K562 (cell line): ENCODE data around the gene LRRFIP2. TPM values are rescaled to one million over a fixed set of nuclear protein-coding genes. Genes with fewer than 3 reads are reported as not detected.

ENCODE experiments used
- CREBBP ChIP-seq: IDR thresholded peaks from one replicate; pipeline ENCODE4 v1.6.1; 2012; ENCODE audit warnings: low read depth, mild to moderate bottlenecking, control low read depth, inconsistent platforms, low read length
- ETV6 ChIP-seq, 3 experiments: fragments of 150-350 bp in 1 of 3; sonication (generic) in 1 of 3; formaldehyde crosslinking in 1 of 3; IDR thresholded peaks; 2 replicates each; pipeline versions ENCODE4 v1.6.1 to v1.8.0; 2014 to 2022; ENCODE audit warnings: borderline replicate concordance in 2 of 3, low read depth in 2 of 3, antibody characterized with exemption in 1 of 3, low read length in 1 of 3, mild to moderate bottlenecking in 1 of 3, missing genetic modification reagents in 1 of 3
- GTF2A2 ChIP-seq: IDR thresholded peaks from 2 replicates; pipeline ENCODE4 v1.6.1; 2016; ENCODE audit warnings: mild to moderate bottlenecking, missing genetic modification characterization, missing compliant biosample characterization
- RAD21 ChIP-seq, 2 experiments: fragments of 250-450 bp in 1 of 2; fragments of 450-650 bp in 1 of 2; sonication (Bioruptor Pico) in 1 of 2; formaldehyde crosslinking in 1 of 2; IDR thresholded peaks in 1 of 2; conservative IDR thresholded peaks in 1 of 2; 2 replicates each; pipeline versions ENCODE4 v1.4.0 to v1.8.0; 2020 to 2022; ENCODE audit warnings: mild to moderate bottlenecking in 2 of 2, moderate library complexity in 1 of 2
- SIN3B ChIP-seq: fragments of 450-650 bp; IDR thresholded peaks from 2 replicates; pipeline ENCODE4 v1.6.1; 2017; ENCODE audit warnings: low read depth, mild to moderate bottlenecking, moderate library complexity
- XRCC4 ChIP-seq: IDR thresholded peaks from one replicate; pipeline ENCODE4 v1.6.1; 2011; ENCODE audit not compliant: insufficient read depth, insufficient read length; ENCODE audit errors: extremely low read depth
- ZNF175 ChIP-seq: fragments of 200-800 bp; sonication (Bioruptor generic); IDR thresholded peaks from 2 replicates; pipeline ENCODE4 v1.6.1; 2016; ENCODE audit warnings: low read depth, mild to moderate bottlenecking, missing genetic modification characterization, missing compliant biosample characterization
- ZNF609 ChIP-seq: sonication (generic); formaldehyde crosslinking; IDR thresholded peaks from 2 replicates; pipeline ENCODE4 v1.8.1; 2023; ENCODE audit warnings: missing genetic modification reagents, mild to moderate bottlenecking, borderline replicate concordance
- ZNF77 ChIP-seq: fragments of 250-450 bp; sonication (Bioruptor Pico); IDR thresholded peaks from 2 replicates; pipeline ENCODE4 v1.5.0; 2020
- polyA plus RNA-seq, 8 experiments: library from polyadenylated mRNA; depleted of rRNA in 4 of 8; stranded (reverse) in 5 of 8; unstranded in 3 of 8; fragments of >200 nt; fragmentation: Nextera tagmentation in 2 of 8; fragmentation: Illumina TruSeq in 1 of 8; extraction: Ambion mirVana in 2 of 8; extraction: Trizol in 1 of 8; gene quantifications; 2 replicates each; pipeline versions ENCODE4 v1.2.1 to v1.2.3, GENCODE V29; 2011 to 2014; ENCODE audit warnings: inconsistent platforms in 1 of 8, missing spikeins in 1 of 8
- total RNA-seq, 7 experiments: library from RNA; depleted of rRNA in 6 of 7; stranded (reverse); fragments of >200 nt in 6 of 7; fragmentation: Illumina TruSeq in 2 of 7; extraction: Trizol in 2 of 7; gene quantifications; 2 replicates each; pipeline versions ENCODE4 v1.2.1 to v1.2.3, GENCODE V29; 2011 to 2021; ENCODE audit warnings: low replicate concordance in 1 of 7
- TF ChIP-seq, protein P1 (sequence below): sonication (generic); formaldehyde crosslinking; IDR thresholded peaks from 2 replicates; pipeline ENCODE4 v1.8.0; 2022; ENCODE audit warnings: mild to moderate bottlenecking, low read depth, missing genetic modification reagents
- TF ChIP-seq, protein P2 (sequence below): fragments of 150-350 bp; conservative IDR thresholded peaks from 2 replicates; pipeline ENCODE4 v1.6.1; 2014; ENCODE audit warnings: low read length

LRRFIP2 gene
- total and polyA plus RNA-seq, 9 of the 15 experiments (the other 6 are each of a cell fraction or from before 2014, with no cell fraction given): 9.9 to 53.9 (median 42.7) TPM

DNA sequence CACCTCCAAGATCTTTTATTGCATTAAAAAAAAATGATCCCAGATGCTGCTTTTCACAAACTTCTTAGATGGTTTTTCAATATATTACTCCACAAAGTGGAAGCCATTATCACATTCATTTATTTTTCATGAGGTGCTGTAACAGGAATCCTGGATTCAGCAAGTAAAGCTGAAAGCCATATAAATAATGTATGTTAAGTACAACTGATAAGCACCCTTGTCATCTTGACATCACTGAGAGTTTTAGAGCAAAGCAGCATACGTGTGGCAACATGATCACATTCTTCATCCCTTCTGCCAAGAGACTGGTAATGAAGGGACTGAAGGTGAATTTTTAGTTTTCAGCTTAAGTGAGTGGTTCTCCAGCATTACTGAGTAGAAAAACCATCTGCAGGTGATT, 44.9 kb upstream of the LRRFIP2 start (continued):
- no peak for TF ChIP-seq ZNF609 (CRISPR knock-in tag)
- TF ChIP-seq, protein P1, sequence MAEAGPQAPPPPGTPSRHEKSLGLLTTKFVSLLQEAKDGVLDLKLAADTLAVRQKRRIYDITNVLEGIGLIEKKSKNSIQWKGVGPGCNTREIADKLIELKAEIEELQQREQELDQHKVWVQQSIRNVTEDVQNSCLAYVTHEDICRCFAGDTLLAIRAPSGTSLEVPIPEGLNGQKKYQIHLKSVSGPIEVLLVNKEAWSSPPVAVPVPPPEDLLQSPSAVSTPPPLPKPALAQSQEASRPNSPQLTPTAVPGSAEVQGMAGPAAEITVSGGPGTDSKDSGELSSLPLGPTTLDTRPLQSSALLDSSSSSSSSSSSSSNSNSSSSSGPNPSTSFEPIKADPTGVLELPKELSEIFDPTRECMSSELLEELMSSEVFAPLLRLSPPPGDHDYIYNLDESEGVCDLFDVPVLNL (CRISPR knock-in tag): no peak
- no peak for TF ChIP-seq GTF2A2 (tag)
- TF ChIP-seq RAD21 (CRISPR knock-in tag; conservative IDR thresholded peaks at IDR 0.05 in 1 of 2, IDR thresholded peaks at IDR 0.05 in 1 of 2): no peak
- no peak for TF ChIP-seq ETV6 (IDR thresholded peaks at IDR 0.05; ENCODE audit: borderline replicate concordance in 1 of 2, low read depth in 2 of 2, low read length in 1 of 2)
- no peak for TF ChIP-seq ETV6 (CRISPR knock-in tag; IDR thresholded peaks at IDR 0.05; ENCODE audit: borderline replicate concordance)
- TF ChIP-seq XRCC4: no peak
- TF ChIP-seq ZNF77 (CRISPR knock-in tag): no peak
- TF ChIP-seq, protein P2, sequence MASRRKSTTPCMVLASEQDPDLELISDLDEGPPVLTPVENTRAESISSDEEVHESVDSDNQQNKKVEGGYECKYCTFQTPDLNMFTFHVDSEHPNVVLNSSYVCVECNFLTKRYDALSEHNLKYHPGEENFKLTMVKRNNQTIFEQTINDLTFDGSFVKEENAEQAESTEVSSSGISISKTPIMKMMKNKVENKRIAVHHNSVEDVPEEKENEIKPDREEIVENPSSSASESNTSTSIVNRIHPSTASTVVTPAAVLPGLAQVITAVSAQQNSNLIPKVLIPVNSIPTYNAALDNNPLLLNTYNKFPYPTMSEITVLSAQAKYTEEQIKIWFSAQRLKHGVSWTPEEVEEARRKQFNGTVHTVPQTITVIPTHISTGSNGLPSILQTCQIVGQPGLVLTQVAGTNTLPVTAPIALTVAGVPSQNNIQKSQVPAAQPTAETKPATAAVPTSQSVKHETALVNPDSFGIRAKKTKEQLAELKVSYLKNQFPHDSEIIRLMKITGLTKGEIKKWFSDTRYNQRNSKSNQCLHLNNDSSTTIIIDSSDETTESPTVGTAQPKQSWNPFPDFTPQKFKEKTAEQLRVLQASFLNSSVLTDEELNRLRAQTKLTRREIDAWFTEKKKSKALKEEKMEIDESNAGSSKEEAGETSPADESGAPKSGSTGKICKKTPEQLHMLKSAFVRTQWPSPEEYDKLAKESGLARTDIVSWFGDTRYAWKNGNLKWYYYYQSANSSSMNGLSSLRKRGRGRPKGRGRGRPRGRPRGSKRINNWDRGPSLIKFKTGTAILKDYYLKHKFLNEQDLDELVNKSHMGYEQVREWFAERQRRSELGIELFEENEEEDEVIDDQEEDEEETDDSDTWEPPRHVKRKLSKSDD: no peak
- TF ChIP-seq ZNF175 (CRISPR knock-in tag): no peak
- no peak for TF ChIP-seq SIN3B
- no peak for TF ChIP-seq CREBBP
